ENCODE measurements around the gene EYA2. TPM values are rescaled to one million over a fixed set of nuclear protein-coding genes. Genes with fewer than 3 reads are reported as not detected.

The EYA2 gene
- total RNA-seq, 2 donors from 2014 or later: 3.5 to 3.8 TPM

- Histone ChIP-seq H3K4me3 (no peak overlapping the region), H3K27me3 (replicated peaks; ENCODE audit: insufficient read depth) (no peaks in the 10 kb centered on the region), H3K36me3 (no peaks in the 10 kb centered on the region), H3K27ac (no peak overlapping the region), H3K9me3 (no peaks in the 10 kb centered on the region), H3K4me1 (ENCODE audit: control insufficient read depth in 1 of 2, low read depth in 2 of 2) (peaks cover 0 to 2% of the 10 kb centered on the region in 2 donors)
- no peak for DNase-seq (ENCODE audit: low spot score)
- no peak for TF ChIP-seq CTCF (IDR thresholded peaks at IDR 0.05)
- ATAC-seq (ENCODE audit: insufficient number of reproducible peaks, low FRiP score, low read depth): no peak
Observed at GRCh38 chr20:46953596-46953995, 59.0 kb downstream of the EYA2 start.

GRCh38 chr20:46954490-46955038 lies 59.9 kb downstream of the EYA2 start:
- Histone ChIP-seq H3K9me3 (no peaks in the 10 kb centered on the region), H3K4me3 (no peak overlapping the region), H3K27ac (no peak overlapping the region), H3K4me1 (ENCODE audit: control insufficient read depth in 1 of 2, low read depth in 2 of 2) (no peaks in the 10 kb centered on the region), H3K27me3 (replicated peaks; ENCODE audit: insufficient read depth) (no peaks in the 10 kb centered on the region), H3K36me3 (no peaks in the 10 kb centered on the region)
- no peak for ATAC-seq (ENCODE audit: insufficient number of reproducible peaks, low FRiP score, low read depth)
- TF ChIP-seq CTCF (IDR thresholded peaks at IDR 0.05): no peak
- no peak for DNase-seq (ENCODE audit: low spot score)

- H3K4me3 ChIP-seq: no peak overlapping the region
- H3K27ac ChIP-seq: no peak overlapping the region
- H3K27me3 ChIP-seq (replicated peaks; ENCODE audit: insufficient read depth): no peaks in the 10 kb centered on the region
- TF ChIP-seq CTCF (IDR thresholded peaks at IDR 0.05): no peak
- no peaks in the 10 kb centered on the region for H3K36me3 ChIP-seq
- ATAC-seq (ENCODE audit: insufficient number of reproducible peaks, low FRiP score, low read depth) (no peak), DNase-seq (ENCODE audit: low spot score) (no peak)
- H3K9me3 ChIP-seq: no peaks in the 10 kb centered on the region
- no peaks in the 10 kb centered on the region for H3K4me1 ChIP-seq (ENCODE audit: control insufficient read depth in 1 of 2, low read depth in 2 of 2)
Observed at GRCh38 chr20:46955601-46956556, 61.2 kb downstream of the EYA2 start.

- Histone ChIP-seq H3K27ac (no peak overlapping the region), H3K27me3 (replicated peaks; ENCODE audit: insufficient read depth) (no peaks in the 10 kb centered on the region), H3K36me3 (no peaks in the 10 kb centered on the region), H3K4me3 (no peak overlapping the region), H3K4me1 (ENCODE audit: control insufficient read depth in 1 of 2, low read depth in 2 of 2) (no peaks in the 10 kb centered on the region), H3K9me3 (no peaks in the 10 kb centered on the region)
- DNase-seq (ENCODE audit: low spot score) (no peak), ATAC-seq (ENCODE audit: insufficient number of reproducible peaks, low FRiP score, low read depth) (no peak)
- no peak for TF ChIP-seq CTCF (IDR thresholded peaks at IDR 0.05)
Observed at GRCh38 chr20:46959081-46959692, 64.5 kb downstream of the EYA2 start.

GRCh38 chr20:46959821-46960220 lies 65.2 kb downstream of the EYA2 start:
- no peak for DNase-seq (ENCODE audit: low spot score)
- H3K9me3 ChIP-seq: no peaks in the 10 kb centered on the region
- no peaks in the 10 kb centered on the region for H3K27me3 ChIP-seq (replicated peaks; ENCODE audit: insufficient read depth)
- no peak overlapping the region for H3K4me3 ChIP-seq
- H3K4me1 ChIP-seq (ENCODE audit: control insufficient read depth in 1 of 2, low read depth in 2 of 2): no peaks in the 10 kb centered on the region
- no peaks in the 10 kb centered on the region for H3K36me3 ChIP-seq
- no peak for TF ChIP-seq CTCF (IDR thresholded peaks at IDR 0.05)
- no peak overlapping the region for H3K27ac ChIP-seq
- no peak for ATAC-seq (ENCODE audit: insufficient number of reproducible peaks, low FRiP score, low read depth)

Measured in thoracic aorta (tissue), 2 donors.